Effector CD4-positive, alpha-beta T cell (primary cell): ENCODE data around the gene CSRP2.

ENCODE experiments used
- DNase-seq: peaks from one replicate; pipeline ENCODE4 v3.0.0-alpha.2; 2020

CSRP2 gene

DNA sequence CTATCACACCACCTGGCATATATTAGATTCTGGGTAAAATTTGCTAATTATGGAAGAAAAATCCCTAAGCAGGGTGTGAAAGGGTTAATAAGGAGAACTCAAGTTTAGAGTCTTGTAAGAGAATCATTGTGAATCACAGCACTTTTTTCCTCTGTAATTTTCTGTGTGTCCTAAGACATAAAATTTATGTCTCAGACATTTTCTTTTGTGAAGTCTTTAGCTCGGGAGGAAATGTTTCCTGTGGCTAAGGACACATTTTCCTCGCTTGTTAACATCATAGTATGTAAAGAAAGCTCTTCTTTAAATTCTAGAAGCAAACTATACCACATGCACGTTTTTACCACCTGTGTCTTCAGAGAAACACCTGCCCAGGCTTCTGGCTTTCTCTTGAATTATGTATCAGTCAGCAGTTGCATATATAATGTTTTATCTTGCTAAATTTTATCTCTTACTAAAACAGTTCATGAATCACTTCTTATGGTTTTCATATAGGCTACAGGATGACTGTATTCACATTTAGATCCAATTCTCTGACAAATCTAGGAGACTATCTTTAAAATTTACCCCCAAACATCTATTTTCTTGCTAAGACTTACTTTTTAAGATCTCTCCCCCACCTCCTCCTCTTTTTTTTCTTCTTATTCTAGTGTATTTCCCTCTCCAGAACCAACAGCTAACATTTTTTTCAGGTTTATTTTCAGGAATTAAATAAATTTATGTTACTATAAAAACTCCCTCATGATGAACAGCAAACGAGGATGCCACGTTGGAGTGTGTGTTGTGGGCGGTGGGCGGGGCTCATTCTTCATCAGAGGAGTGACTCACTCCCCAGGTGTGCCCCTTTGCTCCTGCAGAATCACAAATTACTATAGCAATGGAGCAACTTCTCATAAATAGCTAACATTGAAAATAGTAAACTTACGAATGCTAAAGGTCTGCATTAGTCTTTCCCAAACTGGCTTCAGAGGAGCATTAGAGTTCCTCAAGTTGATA lies 11.6 kb upstream of the CSRP2 start:
- no peak for DNase-seq

DNA sequence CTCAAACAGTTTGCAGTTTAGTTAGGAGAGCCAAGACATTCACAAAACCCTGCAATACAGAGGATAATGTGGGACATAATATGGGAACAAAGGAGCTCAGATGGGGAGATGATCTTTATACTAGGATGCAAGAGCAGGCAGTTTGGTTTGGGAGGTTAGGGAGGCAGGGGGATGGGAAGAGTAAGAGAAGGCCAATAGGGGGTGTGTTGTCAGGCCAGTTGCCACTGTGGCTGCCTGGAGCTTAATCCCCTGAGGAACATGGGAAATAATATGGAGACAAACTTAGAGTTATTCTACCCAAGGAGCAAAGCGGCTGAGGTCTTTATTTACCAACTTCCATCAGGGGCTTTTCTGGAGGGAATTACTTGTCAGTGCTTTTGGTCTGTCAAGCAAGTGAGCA lies 10.0 kb upstream of the CSRP2 start:
- no peak for DNase-seq

- DNase-seq: no peak
Observed at GRCh38 chr12:76883811-76884210, 5.0 kb upstream of the CSRP2 start.

GRCh38 chr12:76883151-76883550 lies 4.3 kb upstream of the CSRP2 start:
- no peak for DNase-seq

DNA sequence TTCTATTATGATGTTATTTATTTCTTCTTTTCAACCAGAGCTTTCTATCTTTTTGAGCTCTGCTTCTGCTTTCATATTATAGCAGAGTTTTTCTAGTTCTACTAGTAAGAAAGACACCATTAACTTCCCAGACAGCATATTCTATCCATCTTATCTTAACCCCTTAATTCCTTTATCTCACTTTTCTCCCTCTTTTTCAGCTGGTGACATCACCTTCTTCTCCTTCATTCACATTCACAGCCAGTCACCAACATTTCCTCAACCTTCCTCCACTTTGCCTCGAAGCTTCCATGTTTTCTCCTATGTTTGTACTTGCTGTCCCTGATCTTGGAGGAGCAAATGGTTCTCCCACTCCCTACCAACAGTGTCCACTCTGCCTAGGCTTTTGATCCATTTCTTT lies 3.5 kb upstream of the CSRP2 start:
- DNase-seq: no peak

GRCh38 chr12:76881142-76881541 lies 2.3 kb upstream of the CSRP2 start:
- no peak for DNase-seq

- DNase-seq: no peak
Observed at GRCh38 chr12:76880519-76881023, 1.8 kb upstream of the CSRP2 start.

DNA sequence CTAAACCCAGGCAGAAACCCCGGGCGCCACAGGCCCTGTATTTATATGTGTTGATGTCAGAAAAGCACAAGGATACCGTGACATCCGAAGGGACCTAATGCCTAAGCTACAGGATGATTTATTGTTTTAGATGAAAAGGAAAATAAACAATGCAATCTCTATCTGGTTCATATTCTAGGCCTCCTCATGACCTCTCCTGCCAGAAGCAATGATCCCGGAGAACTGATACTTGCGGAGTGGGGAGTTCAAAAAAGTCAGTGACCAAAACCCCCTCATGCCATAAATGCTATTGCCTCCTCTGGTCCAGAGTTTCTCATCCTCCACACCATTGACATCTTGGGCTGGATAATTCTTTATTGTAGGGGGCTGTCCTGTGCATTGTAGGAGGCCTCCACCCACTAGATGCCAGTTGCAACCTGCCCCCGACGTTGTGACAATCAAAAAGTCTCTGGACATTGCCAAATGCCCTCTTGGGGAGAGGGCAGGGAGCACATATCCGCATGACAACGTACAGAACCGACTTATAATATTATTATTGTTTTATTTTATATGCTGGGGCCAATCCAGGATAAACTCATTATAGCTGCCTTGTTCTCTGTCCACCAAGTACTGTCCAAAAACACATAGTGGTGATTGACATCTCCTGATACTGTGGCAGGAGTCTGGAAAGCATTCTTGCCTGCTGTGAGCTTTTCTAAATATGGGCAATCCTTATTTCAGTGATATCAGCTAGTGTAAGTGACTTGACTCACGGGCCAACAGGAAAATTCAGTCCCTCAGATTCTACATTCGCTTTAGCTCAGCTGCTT lies 1.1 kb upstream of the CSRP2 start:
- no peak for DNase-seq

- DNase-seq: no peak
Observed at GRCh38 chr12:76878099-76878898, 520 bp downstream of the CSRP2 start.

GRCh38 chr12:76876696-76877229 lies 2.1 kb downstream of the CSRP2 start:
- DNase-seq: no peak

DNA sequence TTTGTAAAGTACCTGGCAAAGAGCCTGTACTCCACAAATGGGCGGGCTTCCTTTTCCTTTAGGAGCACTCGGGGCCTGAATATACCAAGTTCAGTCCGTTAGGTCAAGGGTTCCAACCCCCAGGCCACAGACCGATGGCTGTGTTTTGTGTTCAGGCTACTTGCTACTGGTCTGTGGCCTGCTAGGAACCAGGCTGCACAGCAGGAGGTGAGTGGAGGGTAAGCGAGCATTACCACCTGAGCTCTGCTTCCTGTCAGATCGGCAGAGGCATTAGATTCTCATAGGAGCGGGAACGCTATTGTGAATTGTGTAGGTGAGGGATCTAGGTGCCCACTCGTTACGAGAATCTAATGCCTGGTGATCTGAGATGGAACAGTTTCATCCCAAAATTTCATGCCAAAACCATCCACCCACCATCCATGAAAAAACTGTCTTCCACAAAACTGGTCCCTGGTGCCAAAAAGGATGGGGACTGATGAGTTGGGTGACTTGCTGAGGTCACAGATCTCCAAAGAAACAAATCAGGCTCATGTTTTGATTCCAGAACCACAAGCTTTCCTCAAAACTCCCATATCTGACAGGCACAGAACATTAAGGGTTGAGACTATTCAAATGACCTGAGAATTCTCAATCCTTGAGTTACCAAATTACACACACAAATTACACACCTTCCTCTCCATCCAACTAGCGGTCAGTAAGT lies 4.2 kb downstream of the CSRP2 start:
- no peak for DNase-seq

DNA sequence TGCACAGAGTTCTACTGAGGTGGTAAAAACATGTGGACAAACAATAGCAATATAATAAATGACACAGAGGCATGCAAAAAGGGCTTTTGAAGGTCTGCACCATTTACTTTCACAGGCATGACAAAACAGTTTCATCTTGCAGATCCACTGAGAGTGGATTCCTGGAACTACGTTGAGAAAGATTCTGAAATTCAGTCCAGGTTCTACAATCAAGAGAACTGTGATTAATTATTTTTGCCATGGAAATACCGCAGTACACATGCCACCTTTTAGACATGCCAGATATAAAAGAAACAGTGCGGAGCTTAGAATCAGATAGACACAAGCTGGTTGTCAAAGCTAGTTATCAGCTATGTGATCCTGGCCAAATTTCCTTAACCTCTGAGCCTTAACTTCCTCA lies 4.8 kb downstream of the CSRP2 start:
- DNase-seq: no peak

GRCh38 chr12:76872415-76872814 lies 6.4 kb downstream of the CSRP2 start:
- no peak for DNase-seq

- DNase-seq: no peak
Observed at GRCh38 chr12:76871742-76872141, 7.1 kb downstream of the CSRP2 start.

DNA sequence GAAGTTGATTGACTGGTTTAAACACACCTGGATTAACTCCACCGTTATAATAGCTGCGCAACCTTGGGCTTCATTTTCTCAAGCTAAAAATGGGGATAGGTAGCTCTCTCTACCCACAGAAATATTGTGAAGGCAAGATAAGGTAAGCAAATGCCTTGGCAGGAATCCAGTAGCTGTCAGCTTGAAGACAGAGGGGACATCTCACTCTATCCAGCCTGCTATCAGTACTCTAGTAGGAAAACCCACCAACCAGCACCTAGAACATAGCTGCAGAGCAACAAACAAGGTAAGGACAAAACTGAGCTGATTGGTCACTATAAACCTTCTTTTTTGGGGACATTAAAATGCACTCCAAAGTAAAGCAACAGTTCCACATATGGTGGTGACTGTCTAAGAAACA lies 7.7 kb downstream of the CSRP2 start:
- DNase-seq: no peak

GRCh38 chr12:76866726-76867125 lies 12.1 kb downstream of the CSRP2 start:
- DNase-seq: no peak

DNA sequence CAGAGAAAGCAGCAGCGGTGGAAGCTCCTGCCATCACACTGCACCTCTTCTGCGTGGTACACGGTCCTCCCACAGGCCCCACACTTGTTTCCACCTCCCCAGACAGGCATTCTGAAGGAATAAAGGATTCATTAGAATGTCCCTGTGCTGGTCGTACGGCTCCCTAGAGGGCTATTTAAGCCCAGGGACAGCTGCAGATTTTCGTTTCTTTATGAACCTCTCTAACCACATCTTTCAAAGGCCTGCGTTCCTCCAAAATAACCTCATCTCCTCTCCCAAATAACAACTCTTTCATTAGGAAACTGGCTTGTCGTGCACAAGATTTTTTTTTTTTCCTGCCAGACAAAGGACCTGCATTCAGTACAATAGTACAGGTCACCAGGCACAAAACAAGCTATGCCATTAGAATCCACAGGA lies 12.7 kb downstream of the CSRP2 start:
- no peak for DNase-seq

- DNase-seq: no peak
Observed at GRCh38 chr12:76864791-76865400, 13.9 kb downstream of the CSRP2 start.

GRCh38 chr12:76863837-76864236 lies 15.0 kb downstream of the CSRP2 start:
- DNase-seq: no peak

DNA sequence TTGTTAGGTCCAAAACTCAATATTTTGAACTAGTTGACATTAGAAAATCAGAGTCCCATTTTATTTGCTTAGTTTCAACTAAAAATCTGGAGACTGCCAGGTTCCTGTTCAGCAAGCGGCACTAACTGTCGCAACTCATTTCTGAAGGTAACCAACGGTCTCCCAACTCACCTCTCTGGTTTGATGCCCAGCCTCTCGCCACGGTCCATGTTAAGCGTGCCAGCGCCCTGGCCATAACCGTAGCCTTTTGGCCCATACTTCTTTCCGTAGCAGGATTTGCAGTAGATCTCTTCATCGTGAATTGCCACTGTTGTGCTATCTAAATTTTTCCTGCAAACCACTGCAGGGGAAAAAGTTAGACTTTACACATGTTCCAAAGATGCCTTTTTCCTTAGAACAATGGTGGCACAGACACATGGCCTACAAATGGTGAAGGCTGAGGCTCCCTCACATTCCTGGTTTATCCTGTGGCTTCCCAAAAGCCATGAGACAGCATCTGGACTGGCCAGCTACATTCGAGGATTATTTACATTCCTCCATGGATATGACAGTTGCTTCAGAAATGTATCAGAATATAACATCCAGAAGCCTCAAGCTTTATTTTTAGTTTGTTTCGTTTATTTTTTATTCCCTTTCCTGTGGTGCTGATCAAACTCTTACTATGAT lies 15.7 kb downstream of the CSRP2 start:
- no peak for DNase-seq

DNA sequence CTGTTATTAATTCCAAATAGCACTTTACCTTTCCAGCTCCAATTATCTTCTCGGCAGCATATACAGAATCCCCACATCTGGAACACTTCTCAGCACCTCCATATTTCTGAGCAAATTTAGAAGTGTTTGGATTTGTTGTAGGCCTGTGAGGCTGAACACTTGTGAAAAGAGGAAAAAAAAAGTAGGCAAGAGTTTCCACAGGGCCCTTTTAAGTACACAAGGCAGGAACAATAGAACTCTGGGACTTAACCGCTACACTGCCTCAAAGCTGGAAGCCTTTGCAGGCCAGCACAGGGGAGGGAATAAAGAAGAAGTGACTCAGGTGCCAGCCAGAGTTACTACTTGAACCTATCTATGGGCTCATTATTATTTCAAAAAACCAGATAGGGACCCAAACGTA lies 18.6 kb downstream of the CSRP2 start:
- DNase-seq: no peak
